Endodermal cell (in vitro differentiated cells): ENCODE results near the gene INPP5F. TPM values are rescaled to one million over a fixed set of nuclear protein-coding genes. Genes with fewer than 3 reads are reported as not detected.

Experiments used
- DNase-seq: peaks from one replicate; pipeline ENCODE4 v3.0.0-alpha.2; 2017
- H3K27ac ChIP-seq: 2 replicates; pipeline ENCODE4 v1.5.1; 2013; ENCODE audit warnings: mild to moderate bottlenecking, low read depth, low read length, moderate library complexity
- H3K27me3 ChIP-seq: 2 replicates; pipeline ENCODE4 v1.6.1; 2013; ENCODE audit warnings: mild to moderate bottlenecking, low read length, moderate library complexity; ENCODE audit not compliant: insufficient read depth, control insufficient read depth, poor library complexity, severe bottlenecking
- H3K36me3 ChIP-seq: 2 replicates; pipeline ENCODE4 v1.7.0; 2013; ENCODE audit warnings: mild to moderate bottlenecking, low read length, moderate library complexity; ENCODE audit not compliant: control insufficient read depth, insufficient read depth
- H3K4me1 ChIP-seq: one replicate; pipeline ENCODE4 v1.7.0; 2013; ENCODE audit warnings: low read length; ENCODE audit not compliant: control insufficient read depth, insufficient read depth
- H3K4me3 ChIP-seq: 2 replicates; pipeline ENCODE4 v1.5.1; 2013; ENCODE audit warnings: mild to moderate bottlenecking, low read length, moderate library complexity
- H3K9ac ChIP-seq: 2 replicates; pipeline ENCODE4 v1.6.1; 2013; ENCODE audit warnings: mild to moderate bottlenecking, low read length, moderate library complexity; ENCODE audit not compliant: poor library complexity, severe bottlenecking; ENCODE audit errors: extremely low read depth
- H3K9me3 ChIP-seq: 2 replicates; pipeline ENCODE4 v1.6.1; 2013; ENCODE audit warnings: mild to moderate bottlenecking, low read length, moderate library complexity; ENCODE audit not compliant: control insufficient read depth
- H3K27ac Mint-ChIP-seq: 2 replicates; pipeline ENCODE4 v1.8.0; 2020; ENCODE audit warnings: mixed read lengths
- H3K27me3 Mint-ChIP-seq: 2 replicates; pipeline ENCODE4 v1.8.0; 2021; ENCODE audit warnings: mild to moderate bottlenecking, mixed read lengths; ENCODE audit not compliant: insufficient read depth
- H3K36me3 Mint-ChIP-seq: 2 replicates; pipeline ENCODE4 v1.8.0; 2020; ENCODE audit warnings: low read depth, mixed read lengths
- H3K4me1 Mint-ChIP-seq: 2 replicates; pipeline ENCODE4 v1.8.0; 2020; ENCODE audit warnings: mixed read lengths
- H3K4me3 Mint-ChIP-seq: 2 replicates; pipeline ENCODE4 v1.8.0; 2020; ENCODE audit warnings: mild to moderate bottlenecking, moderate library complexity, mixed read lengths
- H3K9me3 Mint-ChIP-seq: 2 replicates; pipeline ENCODE4 v1.8.0; 2020; ENCODE audit warnings: mild to moderate bottlenecking, mixed read lengths
- WGBS, 2 experiments: methylation state at CpG; one replicate each; pipeline versions ENCODE4 v1.1.5 to v1.1.7; 2013; ENCODE audit warnings: missing lambda C conversion rate in 2 of 2, mixed read lengths in 1 of 2; ENCODE audit not compliant: insufficient coverage in 1 of 2, insufficient read length in 1 of 2; 5-methylcytosine and 5-hydroxymethylcytosine counted together
- total RNA-seq, 2 donors: library from RNA; stranded (reverse); fragmentation: NEBNext Ultra II Directional in 1 of 2; extraction: Animal tissue kit (Norgen Biotek cat#: 25700) in 1 of 2; gene quantifications; 2 replicates in 1 of 2; 3 replicates in 1 of 2; pipeline ENCODE4 v1.2.1, GENCODE V29; 2021
- TF ChIP-seq, protein P1 (sequence below): fragments of 200-600 bp; sonication (generic); conservative IDR thresholded peaks from 2 replicates; pipeline ENCODE4 v1.5.0; 2021; ENCODE audit warnings: antibody characterized with exemption, mild to moderate bottlenecking

Gene INPP5F
- total RNA-seq, 2 donors from 2014 or later, result 74.4 to 75.6 TPM

GRCh38 chr10:119872860-119873681, 147.2 kb downstream of the INPP5F start:
- WGBS, 2 experiments, result 5 to 6% methylated on average over 45 to 75 of the region's 75 CpGs
- Mint-ChIP-seq H3K4me1 (peaks cover 25% of the 10 kb centered on the region), H3K36me3 (peaks cover 5% of the 10 kb centered on the region), H3K4me3 (peak overlapping the region; percentile 91), H3K9me3 (no peaks in the 10 kb centered on the region), H3K27me3 (no peaks in the 10 kb centered on the region), H3K27ac (peak overlapping the region; percentile 91)
- no peaks in the 10 kb centered on the region for H3K27me3 ChIP-seq
- TF ChIP-seq, protein P1, sequence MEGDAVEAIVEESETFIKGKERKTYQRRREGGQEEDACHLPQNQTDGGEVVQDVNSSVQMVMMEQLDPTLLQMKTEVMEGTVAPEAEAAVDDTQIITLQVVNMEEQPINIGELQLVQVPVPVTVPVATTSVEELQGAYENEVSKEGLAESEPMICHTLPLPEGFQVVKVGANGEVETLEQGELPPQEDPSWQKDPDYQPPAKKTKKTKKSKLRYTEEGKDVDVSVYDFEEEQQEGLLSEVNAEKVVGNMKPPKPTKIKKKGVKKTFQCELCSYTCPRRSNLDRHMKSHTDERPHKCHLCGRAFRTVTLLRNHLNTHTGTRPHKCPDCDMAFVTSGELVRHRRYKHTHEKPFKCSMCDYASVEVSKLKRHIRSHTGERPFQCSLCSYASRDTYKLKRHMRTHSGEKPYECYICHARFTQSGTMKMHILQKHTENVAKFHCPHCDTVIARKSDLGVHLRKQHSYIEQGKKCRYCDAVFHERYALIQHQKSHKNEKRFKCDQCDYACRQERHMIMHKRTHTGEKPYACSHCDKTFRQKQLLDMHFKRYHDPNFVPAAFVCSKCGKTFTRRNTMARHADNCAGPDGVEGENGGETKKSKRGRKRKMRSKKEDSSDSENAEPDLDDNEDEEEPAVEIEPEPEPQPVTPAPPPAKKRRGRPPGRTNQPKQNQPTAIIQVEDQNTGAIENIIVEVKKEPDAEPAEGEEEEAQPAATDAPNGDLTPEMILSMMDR, result no peak
- no peaks in the 10 kb centered on the region for H3K4me1 ChIP-seq
- H3K4me3 ChIP-seq, result peak overlapping the region; percentile 92
- no peaks in the 10 kb centered on the region for H3K9me3 ChIP-seq
- peak overlapping the region; percentile 44 for H3K27ac ChIP-seq
- no peaks in the 10 kb centered on the region for H3K36me3 ChIP-seq
- DNase-seq, result peak; percentile 89
- peak overlapping the region; percentile 42 for H3K9ac ChIP-seq

DNA sequence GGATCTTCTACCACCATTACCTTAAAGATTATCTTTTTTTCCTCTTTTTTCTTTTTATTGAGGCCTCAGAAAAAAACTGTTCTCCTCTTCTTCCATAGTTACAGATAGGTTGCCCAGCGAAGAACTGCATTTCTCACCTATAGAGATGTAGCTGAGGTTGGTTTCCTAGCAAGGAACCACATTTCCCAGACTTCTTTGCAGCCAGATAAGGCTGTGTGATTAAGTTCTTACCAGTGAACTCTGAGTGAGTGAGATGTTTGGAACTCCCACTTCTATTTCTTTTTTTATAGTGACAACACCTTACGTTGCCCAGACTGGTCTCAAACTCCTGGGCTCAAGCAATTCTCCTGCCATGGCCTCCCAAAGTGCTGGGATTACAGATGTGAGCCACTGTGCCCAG, 152.7 kb downstream of the INPP5F start:
- no peaks in the 10 kb centered on the region for H3K27me3 Mint-ChIP-seq

More for the DNA sequence above, 152.7 kb downstream of the INPP5F start:
- no peak overlapping the region for H3K9ac ChIP-seq
- H3K4me3 ChIP-seq, result no peak overlapping the region
- H3K36me3 Mint-ChIP-seq, result peaks cover 5% of the 10 kb centered on the region
- no peak overlapping the region for H3K4me3 Mint-ChIP-seq
- no peaks in the 10 kb centered on the region for H3K9me3 Mint-ChIP-seq
- no peaks in the 10 kb centered on the region for H3K4me1 ChIP-seq
- H3K27ac ChIP-seq, result no peak overlapping the region
- peaks cover 16% of the 10 kb centered on the region for H3K4me1 Mint-ChIP-seq
- no peak for DNase-seq
- H3K9me3 ChIP-seq, result no peaks in the 10 kb centered on the region
- H3K27ac Mint-ChIP-seq, result no peak overlapping the region
- no peaks in the 10 kb centered on the region for H3K27me3 ChIP-seq
- H3K36me3 ChIP-seq, result no peaks in the 10 kb centered on the region
- TF ChIP-seq, protein P1, result no peak
- WGBS, 2 experiments, result 83 to 84% methylated on average over 2 of the region's 2 CpGs

Other genes starting within 250 kb of the INPP5F start
- 1 to 10 TPM; 4.3 to 7.5 TPM for gene RGS10, start 183.3 kb upstream of the INPP5F start, total RNA-seq
- gene TIAL1, start 129.1 kb upstream of the INPP5F start, total RNA-seq, result 100 to 1,000 TPM; 156 to 176 TPM
- gene BAG3, start 74.7 kb upstream of the INPP5F start, total RNA-seq, result 10 to 100 TPM; 13.4 to 19.5 TPM
- 10 to 100 TPM; 96.6 to 98.9 TPM for gene MCMBP, start 146.8 kb downstream of the INPP5F start, total RNA-seq
- 10 to 100 TPM; 70.5 to 93.6 TPM for gene SEC23IP, start 166.7 kb downstream of the INPP5F start, total RNA-seq